ENCODE measurements around the gene SUSD1. TPM values are rescaled to one million over a fixed set of nuclear protein-coding genes. Genes with fewer than 3 reads are reported as not detected.
A peak's percentile ranks its signal among the peaks of the same experiment; 100 is the strongest.

The SUSD1 gene
- total and polyA plus RNA-seq, 10 donors: 4.4 to 26.8 (median 20.2) TPM

- intact Hi-C loops (cut with DNase I; ENCODE audit: low total_unique reads): no loop called here
- TF ChIP-seq POLR2A (IDR thresholded peaks at IDR 0.05) (no peak), POLR2AphosphoS5 (IDR thresholded peaks at IDR 0.05) (no peak)
- TF ChIP-seq, protein P1, sequence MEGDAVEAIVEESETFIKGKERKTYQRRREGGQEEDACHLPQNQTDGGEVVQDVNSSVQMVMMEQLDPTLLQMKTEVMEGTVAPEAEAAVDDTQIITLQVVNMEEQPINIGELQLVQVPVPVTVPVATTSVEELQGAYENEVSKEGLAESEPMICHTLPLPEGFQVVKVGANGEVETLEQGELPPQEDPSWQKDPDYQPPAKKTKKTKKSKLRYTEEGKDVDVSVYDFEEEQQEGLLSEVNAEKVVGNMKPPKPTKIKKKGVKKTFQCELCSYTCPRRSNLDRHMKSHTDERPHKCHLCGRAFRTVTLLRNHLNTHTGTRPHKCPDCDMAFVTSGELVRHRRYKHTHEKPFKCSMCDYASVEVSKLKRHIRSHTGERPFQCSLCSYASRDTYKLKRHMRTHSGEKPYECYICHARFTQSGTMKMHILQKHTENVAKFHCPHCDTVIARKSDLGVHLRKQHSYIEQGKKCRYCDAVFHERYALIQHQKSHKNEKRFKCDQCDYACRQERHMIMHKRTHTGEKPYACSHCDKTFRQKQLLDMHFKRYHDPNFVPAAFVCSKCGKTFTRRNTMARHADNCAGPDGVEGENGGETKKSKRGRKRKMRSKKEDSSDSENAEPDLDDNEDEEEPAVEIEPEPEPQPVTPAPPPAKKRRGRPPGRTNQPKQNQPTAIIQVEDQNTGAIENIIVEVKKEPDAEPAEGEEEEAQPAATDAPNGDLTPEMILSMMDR (IDR thresholded peaks at IDR 0.05 in 8 of 11, conservative IDR thresholded peaks at IDR 0.05 in 3 of 11): no peak
- no peaks in the 10 kb centered on the region for H3K27me3 ChIP-seq (replicated peaks in 1 of 7)
- no peak for DNase-seq
- H3K27ac ChIP-seq: peak overlapping the region; percentile 35 to 80 (median 74)
- H3K36me3 ChIP-seq: no peaks in the 10 kb centered on the region
- H3K4me3 ChIP-seq: no peak overlapping the region
- WGBS, 5 donors: 59 to 78% (median 68%) methylated on average over 2 of the region's 2 CpGs
- peaks cover 45 to 96% (median 81%) of the 10 kb centered on the region in 6 donors for H3K4me1 ChIP-seq
- no peaks in the 10 kb centered on the region for H3K9me3 ChIP-seq
These were observed 143.1 kb downstream of the SUSD1 start for GRCh38 chr9:112032009-112032408.

- no peak overlapping the region for H3K4me3 ChIP-seq
- no peaks in the 10 kb centered on the region for H3K27me3 ChIP-seq (replicated peaks in 1 of 7)
- H3K4me1 ChIP-seq: peaks cover 39 to 90% (median 74%) of the 10 kb centered on the region in 6 donors
- TF ChIP-seq POLR2A (IDR thresholded peaks at IDR 0.05) (no peak), POLR2AphosphoS5 (IDR thresholded peaks at IDR 0.05) (no peak)
- TF ChIP-seq, protein P1 (IDR thresholded peaks at IDR 0.05 in 8 of 11, conservative IDR thresholded peaks at IDR 0.05 in 3 of 11): no peak
- 41 to 61% (median 55%) methylated on average over 3 of the region's 3 CpGs for WGBS, 5 donors
- intact Hi-C loops (cut with DNase I; ENCODE audit: low total_unique reads): no loop called here
- H3K27ac ChIP-seq: peak overlapping the region; percentile 35 to 80 (median 74)
- no peaks in the 10 kb centered on the region for H3K9me3 ChIP-seq
- DNase-seq: no peak
- no peaks in the 10 kb centered on the region for H3K36me3 ChIP-seq
These were observed 143.7 kb downstream of the SUSD1 start for GRCh38 chr9:112031400-112031799.

GRCh38 chr9:112029921-112030444 lies 145.1 kb downstream of the SUSD1 start:
- peak overlapping the region in 7 of 8 donors; percentile 49 to 80 (median 75) for H3K27ac ChIP-seq
- intact Hi-C loops (cut with DNase I; ENCODE audit: low total_unique reads): no loop called here
- WGBS, 5 donors: 34 to 56% (median 44%) methylated on average over 3 of the region's 3 CpGs

More at GRCh38 chr9:112029921-112030444, 145.1 kb downstream of the SUSD1 start:
- no peak overlapping the region for H3K4me3 ChIP-seq
- DNase-seq: no peak
- H3K4me1 ChIP-seq: peaks cover 34 to 75% (median 61%) of the 10 kb centered on the region in 6 donors
- no peaks in the 10 kb centered on the region for H3K36me3 ChIP-seq
- H3K27me3 ChIP-seq (replicated peaks in 1 of 7): no peaks in the 10 kb centered on the region
- TF ChIP-seq POLR2A (IDR thresholded peaks at IDR 0.05) (no peak), POLR2AphosphoS5 (IDR thresholded peaks at IDR 0.05) (no peak)
- TF ChIP-seq, protein P1 (IDR thresholded peaks at IDR 0.05 in 8 of 11, conservative IDR thresholded peaks at IDR 0.05 in 3 of 11): no peak
- no peaks in the 10 kb centered on the region for H3K9me3 ChIP-seq

Measured in spleen (tissue), 11 donors.